ENCODE results near the gene SLC25A24.

Gene SLC25A24

DNA sequence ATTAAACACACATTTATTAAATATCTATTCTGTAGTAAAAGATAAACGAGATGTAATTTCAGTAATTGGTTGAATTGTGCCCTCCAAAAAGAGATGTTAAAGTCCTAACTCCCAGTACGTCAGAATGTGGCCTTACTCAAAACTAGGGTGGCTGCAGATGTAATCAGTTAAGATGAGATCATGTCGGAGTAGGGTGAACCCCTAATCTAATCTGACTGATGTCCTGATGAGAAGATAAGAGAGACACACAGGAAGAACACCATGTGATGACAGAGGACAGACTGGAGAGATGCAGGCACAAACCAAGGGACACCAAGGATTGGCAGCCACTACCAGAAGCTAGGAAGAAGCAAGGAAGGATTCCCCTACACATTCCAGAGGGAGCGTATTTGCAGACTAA lies 104.1 kb downstream of the SLC25A24 start:
- DNase-seq (ENCODE audit: low spot score), result no peak

DNA sequence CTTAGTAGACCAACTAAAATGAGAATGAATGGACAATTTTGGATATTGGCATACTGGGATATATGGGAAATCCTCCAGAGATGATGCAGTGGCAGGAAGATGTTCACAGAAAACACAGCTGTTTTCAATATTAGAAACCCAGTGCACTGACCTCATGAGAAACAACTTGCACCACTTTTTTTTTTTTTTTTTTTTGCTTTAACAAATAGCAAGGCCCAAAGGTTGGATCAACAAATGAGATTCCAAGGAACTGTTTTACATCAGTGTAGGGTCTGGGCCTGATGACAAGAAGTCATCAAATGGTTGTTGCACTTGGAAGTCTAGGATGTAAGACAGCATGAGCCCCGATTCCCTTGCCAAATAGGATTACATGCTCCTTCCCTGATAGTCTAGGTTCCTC lies 110.7 kb downstream of the SLC25A24 start:
- no peak for DNase-seq (ENCODE audit: low spot score)

DNA sequence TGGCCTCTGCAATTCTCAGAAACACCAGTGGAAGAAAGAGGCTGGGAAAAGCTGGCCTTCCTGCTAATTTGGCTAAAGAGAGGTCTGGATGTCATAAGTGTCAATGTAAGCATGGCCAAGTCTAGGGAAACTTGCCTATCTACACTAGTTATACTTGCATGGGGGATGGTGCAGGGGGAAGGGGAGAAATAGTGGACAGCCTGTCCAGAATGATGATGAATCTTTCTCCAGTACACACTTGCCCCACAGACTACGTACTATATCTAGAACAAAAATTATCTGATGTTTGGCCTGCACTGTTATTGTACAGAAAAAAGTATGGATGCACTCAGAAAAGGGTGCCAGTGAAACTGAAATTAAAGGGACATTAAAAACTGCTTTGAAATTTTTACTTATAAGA lies 114.5 kb downstream of the SLC25A24 start:
- DNase-seq (ENCODE audit: low spot score), result no peak

DNA sequence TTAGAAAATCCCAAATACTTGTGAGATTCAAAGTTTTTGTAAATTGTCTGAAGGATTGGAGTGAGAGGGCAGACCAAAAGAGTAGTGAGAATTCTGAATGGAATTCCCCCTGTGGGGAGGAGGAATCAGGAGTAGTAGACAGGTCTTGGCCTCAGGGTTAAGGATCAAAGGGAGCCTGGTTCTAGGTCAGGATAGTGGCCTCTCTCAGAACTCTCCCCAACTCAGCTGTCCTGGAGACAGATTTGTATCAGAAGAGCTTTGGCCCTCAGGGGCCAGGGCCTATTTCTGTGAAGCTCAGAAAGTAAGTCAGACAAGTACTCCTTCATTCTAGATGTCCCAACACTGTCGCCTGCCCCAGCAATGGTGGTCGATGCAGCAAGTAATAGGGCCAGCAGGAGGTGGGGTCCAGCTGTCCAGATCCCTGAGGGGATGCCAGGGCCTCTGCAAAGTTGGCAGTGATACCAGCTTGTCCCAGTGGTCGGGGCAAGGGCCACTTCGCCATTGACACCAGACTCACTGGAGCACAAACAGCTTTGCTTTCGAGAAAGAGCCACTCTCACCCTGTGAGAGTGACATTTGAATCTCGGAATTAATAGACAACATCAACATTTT lies 115.2 kb downstream of the SLC25A24 start:
- DNase-seq (ENCODE audit: low spot score), result no peak

Measured in ecto neural progenitor cell (in vitro differentiated cells).